HG03457 (cell line): ENCODE measurements around the gene TAS2R13.

Experiments used
- ATAC-seq: cut with Tn5 transposase; IDR thresholded peaks from one replicate; pipeline ENCODE4 v1.9.1; 2021; ENCODE audit warnings: moderate number of reproducible peaks; ENCODE audit not compliant: unreplicated experiment

TAS2R13 gene

DNA sequence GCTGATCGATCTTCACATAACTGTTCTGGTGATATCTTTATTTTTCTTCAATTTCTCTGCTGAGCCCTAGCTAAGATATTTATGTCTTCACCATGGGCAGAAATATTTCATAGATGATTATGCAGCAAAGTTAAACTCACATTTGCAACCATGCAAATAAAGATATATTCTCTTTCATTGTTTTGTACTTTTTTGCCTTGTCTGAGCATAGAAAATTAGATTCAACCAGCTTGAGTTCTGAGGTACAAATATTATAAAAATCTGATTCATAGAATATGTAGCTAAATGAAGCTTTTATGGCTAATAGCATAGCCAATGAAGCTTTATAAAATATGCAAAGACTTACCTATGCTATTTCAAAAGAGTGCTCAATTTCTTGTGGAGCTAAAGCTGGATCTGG is at the start of gene TAS2R13:
Gene TAS2R13 (minus strand): TSS at position 101 of the 400 bp plus-strand sequence. CDS start 264 bp downstream, outside the sequence.
- no peak for ATAC-seq

DNA sequence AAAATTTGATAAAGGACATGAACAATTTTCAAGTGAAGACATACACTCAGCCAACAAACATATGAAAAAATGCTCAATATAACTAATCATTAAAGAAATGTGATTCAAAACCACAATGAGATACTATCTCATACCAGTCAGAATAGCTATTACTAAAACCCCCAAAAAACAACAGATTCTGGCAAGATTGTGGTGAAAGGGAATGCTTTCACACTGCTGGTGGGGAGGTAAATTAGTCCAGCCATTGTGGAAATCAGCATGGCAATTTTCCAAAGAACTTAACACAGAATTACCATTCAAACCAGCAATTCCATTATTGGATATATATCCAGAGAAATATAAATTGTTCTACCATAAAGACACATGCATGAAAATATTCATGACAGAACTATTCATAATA is 48.4 kb upstream of the TAS2R13 start:
- ATAC-seq: no peak

- ATAC-seq: no peak
Measured at GRCh38 chr12:10956085-10956484, 46.7 kb upstream of the TAS2R13 start.

GRCh38 chr12:10952645-10953044 is 43.3 kb upstream of the TAS2R13 start:
- no peak for ATAC-seq

DNA sequence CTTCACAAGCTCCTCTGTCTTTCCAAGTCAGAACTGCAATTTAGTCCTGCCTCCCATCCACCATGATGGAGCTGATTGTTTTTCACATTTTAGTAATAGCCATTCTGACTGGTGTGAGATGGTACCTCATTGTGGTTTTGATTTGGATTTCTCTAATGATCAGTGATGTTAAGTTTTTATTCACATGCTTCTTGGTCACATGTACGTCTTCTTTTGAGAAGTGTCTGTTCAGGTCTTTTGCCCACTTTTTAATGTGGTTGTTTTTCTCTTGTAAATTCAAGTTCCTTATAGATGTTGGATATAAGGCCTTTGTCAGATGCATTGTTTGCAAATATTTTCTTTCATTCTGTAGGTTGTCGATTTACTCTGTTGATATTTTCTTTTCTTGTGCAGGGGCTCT is 33.8 kb upstream of the TAS2R13 start:
- ATAC-seq: no peak

GRCh38 chr12:10941916-10942607 is 32.7 kb upstream of the TAS2R13 start:
- no peak for ATAC-seq

DNA sequence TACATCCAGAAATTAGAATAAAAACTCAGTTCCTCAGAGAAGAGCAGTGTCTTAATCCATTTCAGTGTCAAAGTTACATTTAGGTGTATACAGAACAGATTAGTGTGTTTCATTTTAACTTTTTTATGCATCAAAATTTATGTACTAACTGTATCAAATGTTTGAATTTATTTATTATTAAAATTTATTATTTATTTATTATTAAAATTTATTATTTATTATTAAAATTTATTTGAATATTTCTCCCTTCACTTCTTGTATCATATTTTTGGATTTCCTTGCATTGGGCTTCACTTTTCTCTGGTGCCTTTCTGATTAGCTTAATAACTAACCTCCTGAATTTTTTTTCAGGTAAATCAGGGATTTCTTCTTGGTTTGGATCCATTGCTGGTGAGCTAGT is 32.0 kb upstream of the TAS2R13 start:
- ATAC-seq: no peak

GRCh38 chr12:10940389-10940788 is 31.0 kb upstream of the TAS2R13 start:
- no peak for ATAC-seq

DNA sequence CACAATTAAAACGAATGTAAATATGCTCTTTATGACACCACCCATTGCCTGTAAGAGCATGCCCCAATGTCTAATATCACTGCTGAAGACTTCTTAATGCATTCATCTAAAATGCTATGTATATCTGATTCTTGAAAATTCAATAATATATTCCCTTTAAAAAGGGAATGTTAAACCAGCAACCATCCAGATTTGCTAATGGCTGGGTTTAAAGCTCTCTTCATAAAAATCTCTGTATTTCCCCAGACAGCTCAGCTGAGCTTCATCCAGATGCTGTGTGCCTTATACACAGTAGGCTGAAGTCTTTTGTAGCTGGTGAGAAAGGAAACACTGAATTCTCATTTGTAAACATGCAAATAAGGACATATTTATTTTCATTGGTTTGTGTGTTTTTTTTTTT is 29.8 kb upstream of the TAS2R13 start, which contains the start of gene TAS2R14:
Gene TAS2R14 (minus strand): TSS at position 101 of the 400 bp plus-strand sequence. CDS start 56 bp downstream, at position 45.
- no peak for ATAC-seq

GRCh38 chr12:10936506-10936905 is 27.1 kb upstream of the TAS2R13 start:
- ATAC-seq: no peak

GRCh38 chr12:10928746-10929286 is 19.5 kb upstream of the TAS2R13 start, which contains the start of gene PRH2:
Gene PRH2 (plus strand): TSS chr12:10929236. CDS start chr12:10929274, 38 bp downstream.
- ATAC-seq: no peak

DNA sequence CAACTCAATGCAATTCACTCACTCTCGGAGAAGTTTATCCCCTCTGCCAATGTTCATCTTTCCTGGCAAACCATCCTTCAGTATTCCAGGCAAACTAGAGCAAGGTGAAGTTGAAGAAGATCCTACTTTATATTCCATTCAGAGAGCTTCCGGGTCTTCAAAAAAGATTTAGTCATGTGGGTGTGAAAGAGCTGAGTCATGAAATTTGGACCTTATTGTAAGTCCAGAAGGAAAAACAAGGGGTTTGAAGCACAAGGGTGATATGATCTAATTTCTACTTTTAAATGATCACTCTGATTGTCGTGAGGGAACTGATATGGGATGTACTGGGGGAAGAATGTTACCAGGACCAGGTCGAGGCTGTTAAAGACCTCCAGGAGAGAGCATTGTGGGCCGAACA is 16.9 kb upstream of the TAS2R13 start:
- no peak for ATAC-seq

- no peak for ATAC-seq
Measured at GRCh38 chr12:10919809-10920208, 10.4 kb upstream of the TAS2R13 start.

GRCh38 chr12:10910380-10910779 is 1.0 kb upstream of the TAS2R13 start:
- no peak for ATAC-seq

GRCh38 chr12:10904686-10905085 is 4.7 kb downstream of the TAS2R13 start:
- no peak for ATAC-seq

- no peak for ATAC-seq
Measured at GRCh38 chr12:10901427-10901826, 7.9 kb downstream of the TAS2R13 start.

GRCh38 chr12:10900972-10901371 is 8.4 kb downstream of the TAS2R13 start:
- no peak for ATAC-seq

- no peak for ATAC-seq
Measured at GRCh38 chr12:10900530-10900929, 8.8 kb downstream of the TAS2R13 start.

DNA sequence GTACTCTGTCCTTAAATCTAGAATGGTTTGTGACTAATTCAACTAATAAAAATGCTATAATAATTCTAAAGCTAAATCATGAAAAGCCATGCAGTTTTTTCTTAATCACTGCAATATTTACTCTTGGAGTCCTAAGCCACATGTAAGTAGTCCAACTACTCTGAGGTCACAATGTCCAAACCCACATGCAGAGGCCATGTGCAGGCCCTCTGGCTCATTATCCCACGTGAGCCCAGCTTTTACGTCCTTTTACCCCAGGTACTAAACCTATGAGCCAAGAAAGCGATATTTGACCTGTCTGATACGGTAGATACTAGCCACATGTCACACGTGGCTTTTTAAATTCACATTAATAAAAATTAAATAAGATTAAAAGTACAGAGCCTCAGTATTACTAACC is 12.5 kb downstream of the TAS2R13 start:
- ATAC-seq: no peak

- no peak for ATAC-seq
Measured at GRCh38 chr12:10891937-10892336, 17.4 kb downstream of the TAS2R13 start.

DNA sequence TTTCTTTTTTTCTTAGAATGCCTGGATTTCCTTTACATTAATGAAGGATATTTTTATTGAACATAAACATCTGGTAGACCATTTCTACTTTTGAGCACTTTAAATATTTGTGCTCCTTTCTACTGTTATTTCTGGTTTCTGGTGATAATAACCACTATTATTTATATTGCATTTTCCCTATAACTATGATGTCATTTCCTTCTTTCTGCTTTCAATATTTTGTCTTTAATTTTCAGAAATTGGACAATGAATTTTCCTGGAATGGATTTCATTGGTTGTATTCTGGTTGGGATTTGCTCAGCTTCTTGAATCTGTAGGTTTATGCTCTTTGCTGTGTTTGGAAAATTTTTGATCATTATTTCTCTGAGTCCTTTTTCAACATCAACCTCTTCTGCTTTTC is 20.1 kb downstream of the TAS2R13 start:
- no peak for ATAC-seq

DNA sequence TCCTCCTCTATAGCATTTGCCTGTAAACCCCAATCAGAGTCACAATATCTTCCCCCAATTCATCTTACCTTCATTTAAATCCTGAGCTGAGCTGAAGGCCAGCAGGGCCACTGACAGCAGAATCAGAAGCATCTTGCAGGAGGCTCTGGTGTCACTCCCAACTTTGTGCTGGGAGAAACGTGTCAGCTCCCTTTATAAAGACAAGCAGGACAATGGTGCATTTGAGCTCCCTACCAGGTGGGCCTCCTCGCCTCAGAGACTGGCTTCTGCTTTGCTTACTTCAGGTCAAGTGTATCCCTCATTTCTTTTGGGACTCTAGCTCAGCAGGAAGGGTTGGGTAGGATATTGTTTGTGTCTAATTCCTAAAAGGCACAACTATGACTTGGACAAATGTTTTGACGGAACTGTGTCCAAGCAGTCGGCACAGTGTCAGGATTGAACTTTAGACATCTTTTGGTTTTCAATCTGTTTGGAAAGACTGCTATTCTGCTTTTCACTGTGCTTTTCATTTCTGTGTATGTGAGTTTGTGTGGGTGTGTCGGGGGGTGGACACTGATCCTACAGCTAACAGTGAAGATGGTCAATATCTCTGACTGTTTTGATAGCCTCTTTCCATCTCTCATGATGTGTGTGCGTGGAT is 25.2 kb downstream of the TAS2R13 start, which contains the start of gene PRH1:
Gene PRH1 (minus strand): TSS at position 170 of the 640 bp plus-strand sequence. CDS start 38 bp downstream, at position 132.
- no peak for ATAC-seq
